H54 (cell line): ENCODE data around the gene CAVIN3.

Source experiments
- DNase-seq: peaks from one replicate; pipeline ENCODE4 v3.0.0; 2011; ENCODE audit warnings: low spot score, mixed read lengths; ENCODE audit not compliant: insufficient read length
- FAIRE-seq: peaks from 3 replicates; lab custom pipeline; 2011; peaks lifted over from hg19 to GRCh38; lab: Jason Lieb, UNC
- POLR2A ChIP-seq: IDR thresholded peaks from 2 replicates; pipeline ENCODE4 v1.6.1; 2011; ENCODE audit warnings: low read depth, mild to moderate bottlenecking, low read length

Gene CAVIN3, protein sequence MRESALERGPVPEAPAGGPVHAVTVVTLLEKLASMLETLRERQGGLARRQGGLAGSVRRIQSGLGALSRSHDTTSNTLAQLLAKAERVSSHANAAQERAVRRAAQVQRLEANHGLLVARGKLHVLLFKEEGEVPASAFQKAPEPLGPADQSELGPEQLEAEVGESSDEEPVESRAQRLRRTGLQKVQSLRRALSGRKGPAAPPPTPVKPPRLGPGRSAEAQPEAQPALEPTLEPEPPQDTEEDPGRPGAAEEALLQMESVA

DNA sequence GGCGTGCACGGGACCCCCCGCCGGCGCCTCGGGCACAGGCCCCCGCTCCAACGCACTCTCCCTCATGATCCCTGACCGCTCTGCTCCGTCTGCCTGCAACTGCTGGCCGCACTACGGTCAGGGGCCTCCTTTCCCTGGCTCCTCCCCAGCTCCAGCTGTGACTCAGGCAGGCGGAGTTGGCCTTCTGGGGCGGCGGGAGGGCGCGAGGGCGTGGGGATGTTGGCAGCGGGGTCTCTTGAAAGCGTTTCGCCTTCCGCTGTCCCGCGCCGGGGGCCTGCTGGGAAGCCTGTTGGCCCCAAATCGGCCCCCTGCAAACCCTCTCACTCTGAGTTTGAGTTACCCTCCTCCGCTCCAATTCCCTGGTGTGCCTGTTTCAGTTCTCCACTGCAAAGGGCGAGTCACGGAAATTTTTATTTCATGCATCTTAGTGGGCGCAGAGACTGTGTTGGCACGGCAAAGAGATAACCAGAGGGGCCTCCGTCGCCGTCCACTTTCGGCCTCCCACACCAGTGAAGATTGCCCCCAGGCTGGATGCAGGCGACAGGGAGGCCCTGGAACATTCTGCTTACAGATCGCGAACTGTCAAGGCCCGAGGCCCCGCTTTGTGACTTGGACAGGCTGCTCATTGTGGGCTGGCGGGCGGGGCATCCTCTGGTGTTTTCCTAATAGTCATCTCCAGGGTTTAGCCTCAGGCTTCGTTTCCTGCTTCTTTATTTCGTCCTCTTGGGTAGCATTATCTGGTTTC, at the start of gene CAVIN3:
CAVIN3 (minus strand) TSS at position 91 of the 745 bp plus-strand sequence; CDS start at position 66, 25 bp downstream.
- no peak for FAIRE-seq
- TF ChIP-seq POLR2A: no peak
- no peak for DNase-seq

DNA sequence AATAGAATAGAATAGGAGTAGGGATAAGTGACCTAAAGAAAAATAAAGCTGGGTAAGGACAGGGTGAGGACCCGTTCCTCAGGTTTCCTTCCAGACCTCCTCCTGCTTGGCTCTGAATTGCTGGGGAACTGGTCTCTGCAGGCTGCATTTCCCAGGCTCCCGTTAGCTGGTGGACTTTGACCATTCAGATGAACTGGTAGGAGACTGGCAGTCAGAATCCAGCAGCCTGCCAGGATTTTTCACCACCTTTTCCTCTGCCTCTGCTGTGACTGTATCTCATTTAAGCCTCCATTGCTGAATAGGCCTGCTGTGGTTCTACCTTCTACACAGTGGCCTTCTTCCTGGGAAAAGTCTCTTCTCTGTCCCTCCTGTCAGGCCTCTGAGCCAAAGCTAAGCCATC, 45.4 kb upstream of the CAVIN3 start:
- DNase-seq (no peak), FAIRE-seq (no peak)
- TF ChIP-seq POLR2A: no peak

DNA sequence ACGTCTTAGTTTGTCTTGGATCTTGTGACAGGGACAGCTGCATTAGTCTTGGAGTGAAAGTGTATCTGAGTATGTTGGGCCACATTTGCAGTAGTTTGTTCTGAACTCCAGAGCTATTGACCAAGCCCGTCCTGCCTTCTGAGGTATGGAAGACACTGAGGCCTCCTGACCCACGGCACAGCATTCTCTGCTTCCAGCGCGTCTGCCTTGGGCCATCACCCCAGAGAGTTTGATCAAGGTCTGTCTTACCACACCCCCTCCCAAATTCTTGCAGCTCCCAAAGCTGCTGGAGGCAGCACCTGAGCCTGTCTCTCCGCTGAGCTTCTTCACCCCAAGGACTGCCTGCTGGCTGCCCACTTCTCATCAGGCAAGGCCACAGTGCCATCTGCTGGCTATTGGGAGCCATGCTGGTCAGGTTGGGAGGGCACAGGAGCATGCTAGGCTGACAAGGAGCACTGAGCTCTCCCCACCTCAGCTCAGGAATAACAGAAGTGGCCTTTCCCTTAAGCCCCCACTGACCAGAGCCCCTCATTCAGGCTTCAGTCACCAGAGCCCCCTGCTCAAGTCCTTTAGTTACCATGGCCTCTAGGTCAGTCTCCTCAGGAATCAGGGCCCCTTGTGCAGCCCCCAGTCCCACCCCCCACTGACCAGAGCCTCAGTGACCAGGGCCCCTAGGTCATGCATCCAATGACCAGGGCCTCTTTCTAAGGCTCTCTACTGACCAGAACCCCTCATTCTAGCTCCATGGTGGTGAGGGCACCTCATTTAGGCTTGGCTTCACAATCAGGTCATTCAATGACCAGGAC, 42.8 kb upstream of the CAVIN3 start:
- TF ChIP-seq POLR2A: no peak
- FAIRE-seq (peak; percentile 84), DNase-seq (peak; percentile 84)

DNA sequence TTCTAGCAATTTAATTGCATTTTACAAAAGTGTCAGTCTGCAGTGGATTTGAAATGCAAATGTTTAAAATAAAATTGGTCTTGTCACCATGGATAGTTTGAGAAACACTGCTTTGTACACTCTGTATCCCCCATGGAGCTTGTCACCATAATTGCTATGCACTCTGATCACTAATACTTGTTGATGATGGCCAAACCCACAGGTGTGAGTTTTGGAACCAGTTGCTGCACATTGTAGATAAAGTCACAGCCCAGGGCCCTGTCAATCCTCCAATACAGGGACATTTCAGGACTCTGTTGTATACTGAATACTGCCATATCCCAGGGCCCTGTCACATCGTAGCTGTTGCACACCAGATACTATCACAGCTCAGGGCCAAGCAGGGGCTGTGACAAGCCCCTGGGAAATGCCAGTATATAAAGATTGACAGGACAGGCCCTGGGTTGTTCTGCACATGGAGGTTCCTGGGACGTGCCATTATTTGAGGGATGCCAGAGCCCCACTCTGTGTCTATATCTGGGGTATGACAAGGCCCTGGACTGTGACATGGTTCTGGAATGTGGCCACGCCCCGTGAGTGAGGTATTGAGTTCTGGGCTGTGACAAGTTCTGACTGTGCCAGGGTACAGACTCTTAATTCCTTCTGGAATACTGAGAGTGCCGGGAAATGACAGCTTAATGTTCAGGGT, 42.0 kb upstream of the CAVIN3 start:
- DNase-seq (no peak), FAIRE-seq (no peak)
- no peak for TF ChIP-seq POLR2A

DNA sequence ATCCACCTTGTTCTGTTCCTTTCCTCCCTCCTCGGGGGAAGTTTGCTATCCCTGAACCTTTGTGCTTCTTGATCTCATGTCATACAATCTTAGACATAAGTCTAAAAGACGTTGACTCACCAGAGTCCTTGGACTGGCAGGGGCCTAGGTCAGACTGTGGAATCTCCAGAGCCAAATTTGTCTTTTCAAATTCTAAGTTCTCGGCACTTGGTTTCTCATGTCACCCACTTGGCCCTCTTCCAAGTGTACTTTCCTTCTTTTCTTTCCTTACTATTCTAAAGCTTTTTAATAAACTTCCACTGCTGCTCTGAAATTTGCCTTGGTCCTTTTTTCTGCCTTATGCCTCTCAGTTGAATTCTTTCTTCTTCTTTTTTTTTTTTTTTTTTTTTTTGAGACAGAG, 39.9 kb upstream of the CAVIN3 start:
- FAIRE-seq: no peak
- no peak for DNase-seq
- no peak for TF ChIP-seq POLR2A

DNA sequence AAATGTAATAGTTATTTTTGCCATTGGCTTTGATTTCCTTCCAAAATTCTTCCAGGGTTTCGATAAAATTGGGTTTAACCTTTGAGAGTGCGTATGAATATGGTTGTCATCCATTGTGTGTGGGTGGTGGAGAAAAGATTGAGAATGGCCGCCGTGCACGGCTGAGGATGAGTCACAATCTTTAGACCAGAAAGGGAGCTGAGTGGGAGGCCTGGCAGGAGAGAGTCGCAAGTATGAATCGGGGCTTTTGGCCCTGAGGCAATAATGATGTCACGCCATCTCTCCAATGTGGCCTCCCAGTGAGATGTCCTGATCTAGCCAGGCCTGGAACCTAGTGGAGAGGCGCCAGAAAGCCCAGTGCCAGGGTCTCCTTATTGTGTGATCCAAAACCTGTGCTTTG, 36.9 kb upstream of the CAVIN3 start:
- TF ChIP-seq POLR2A: no peak
- peak; percentile 75 for FAIRE-seq
- peak; percentile 75 for DNase-seq

DNA sequence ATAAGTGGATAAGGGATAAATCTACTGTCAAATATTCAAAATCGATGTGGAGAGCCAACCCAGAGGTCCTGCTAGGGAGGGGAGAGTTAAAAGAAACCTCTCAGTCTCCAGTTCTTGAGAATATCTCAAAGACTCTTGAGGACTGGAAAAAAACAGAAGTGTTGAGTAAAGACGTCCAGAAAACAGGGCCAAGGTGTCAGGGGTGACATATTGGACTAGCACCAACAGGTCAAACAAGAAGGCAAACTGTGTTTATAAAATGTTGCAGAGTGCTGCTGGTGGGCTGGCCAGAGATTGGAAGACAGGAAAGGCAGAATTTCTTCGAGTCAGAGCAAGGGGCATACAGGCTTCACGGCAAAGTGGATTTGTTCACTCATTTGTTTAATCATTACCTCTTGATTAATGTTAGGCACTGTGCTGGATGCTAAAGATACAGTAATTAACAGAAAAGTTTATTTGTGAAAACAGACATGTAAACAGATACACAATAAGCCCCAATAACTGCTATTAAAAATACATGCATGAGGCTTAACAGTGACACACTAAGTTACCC, 36.3 kb upstream of the CAVIN3 start:
- no peak for TF ChIP-seq POLR2A
- DNase-seq: no peak
- FAIRE-seq: no peak

DNA sequence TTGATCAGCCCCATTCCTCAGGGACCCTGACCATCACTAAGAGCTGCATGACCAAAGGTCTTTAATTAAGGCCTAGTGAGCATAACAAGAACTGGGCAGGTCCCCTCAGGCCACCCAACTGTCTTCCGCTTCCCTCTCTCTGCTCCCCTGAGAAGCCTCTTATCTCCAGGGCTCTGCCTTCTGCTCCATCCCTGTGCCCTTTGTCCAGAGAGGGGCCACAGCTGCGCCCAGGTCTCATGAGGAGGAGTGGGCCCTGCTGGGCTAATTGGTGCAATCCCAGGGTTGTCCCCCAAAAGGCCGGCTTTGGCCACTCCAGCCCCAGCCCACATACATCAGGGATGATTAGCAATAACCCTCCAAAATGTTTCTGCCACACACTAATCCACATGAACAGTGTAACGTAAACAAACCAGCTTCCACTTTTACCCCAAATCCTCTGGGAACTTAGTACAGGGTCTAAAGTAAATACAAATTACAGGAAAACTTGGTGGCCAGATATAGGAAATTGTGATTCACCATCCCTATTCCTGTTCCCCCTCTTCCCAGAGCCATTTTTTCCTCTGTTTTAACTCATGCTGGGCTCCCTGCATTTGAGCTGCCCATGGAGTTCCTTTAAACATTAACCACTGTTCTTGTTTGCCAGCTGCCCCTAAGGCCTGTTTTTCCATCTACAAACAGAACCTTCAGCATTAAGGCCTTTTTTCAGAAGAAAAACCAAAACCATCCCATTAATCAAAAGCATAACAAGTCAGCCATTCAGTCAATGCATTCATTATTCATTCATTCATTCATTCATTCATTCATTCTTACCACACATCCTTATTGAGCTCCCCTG, 34.6 kb upstream of the CAVIN3 start:
- FAIRE-seq (no peak), DNase-seq (no peak)
- TF ChIP-seq POLR2A: no peak

DNA sequence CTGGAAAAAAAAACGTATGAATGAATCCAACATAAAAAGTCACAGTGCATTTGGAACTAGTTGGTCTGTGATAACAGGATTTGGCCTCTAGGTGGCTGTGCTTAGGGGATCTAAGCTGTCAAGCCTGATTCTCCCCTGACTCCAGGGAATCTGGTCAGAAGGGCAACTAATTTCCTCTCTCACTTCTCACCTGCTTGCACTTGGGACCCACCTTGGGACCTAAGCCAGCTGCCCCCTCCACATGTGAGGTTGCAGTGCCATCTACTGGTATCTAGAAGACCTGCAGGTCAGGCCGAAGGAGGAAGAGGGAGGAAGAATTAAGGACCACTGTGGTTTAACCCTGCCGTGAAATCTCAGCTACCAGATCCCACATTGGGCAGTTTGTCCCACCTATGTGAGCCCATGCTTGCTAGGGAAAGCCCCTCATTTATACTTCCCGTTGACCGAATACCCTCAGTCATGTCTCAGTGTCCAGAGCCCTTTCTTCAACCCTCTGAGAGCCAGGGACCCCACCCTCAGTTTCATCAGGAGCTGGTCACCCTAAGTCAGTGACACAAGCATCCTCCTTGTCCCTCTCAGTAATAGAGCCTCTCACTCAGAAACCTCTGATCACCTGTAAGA, 33.2 kb upstream of the CAVIN3 start:
- TF ChIP-seq POLR2A: no peak
- peak; percentile 80 for FAIRE-seq
- peak; percentile 33 for DNase-seq

DNA sequence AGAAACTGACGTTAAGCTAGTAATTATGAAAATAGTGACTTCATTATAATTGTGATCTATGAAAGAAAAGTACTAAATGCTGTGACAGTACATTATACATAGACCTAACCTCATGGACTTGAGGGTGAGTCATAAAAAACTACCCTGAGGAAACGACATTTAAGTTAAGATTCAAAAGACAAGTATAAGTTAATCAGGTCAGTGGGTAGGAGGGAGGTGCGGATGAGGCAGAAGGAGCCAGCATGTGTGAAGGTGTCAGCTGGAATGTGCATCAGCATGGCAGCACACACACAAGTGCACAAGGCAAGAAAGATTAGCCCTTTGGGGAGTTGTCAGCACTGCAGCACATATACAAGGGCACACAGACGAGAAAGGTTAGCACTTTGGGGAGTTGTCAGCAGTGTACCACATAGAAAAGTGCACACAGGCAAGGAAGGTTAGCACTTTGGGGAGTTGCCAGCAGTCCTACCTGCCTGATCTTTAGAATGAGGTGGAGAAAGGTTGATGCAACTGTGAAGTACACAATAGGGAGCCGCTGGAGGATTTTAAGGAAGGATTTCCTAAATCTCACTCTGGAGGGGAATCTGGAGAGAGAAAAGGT, 31.6 kb upstream of the CAVIN3 start:
- FAIRE-seq (no peak), DNase-seq (no peak)
- TF ChIP-seq POLR2A: no peak

DNA sequence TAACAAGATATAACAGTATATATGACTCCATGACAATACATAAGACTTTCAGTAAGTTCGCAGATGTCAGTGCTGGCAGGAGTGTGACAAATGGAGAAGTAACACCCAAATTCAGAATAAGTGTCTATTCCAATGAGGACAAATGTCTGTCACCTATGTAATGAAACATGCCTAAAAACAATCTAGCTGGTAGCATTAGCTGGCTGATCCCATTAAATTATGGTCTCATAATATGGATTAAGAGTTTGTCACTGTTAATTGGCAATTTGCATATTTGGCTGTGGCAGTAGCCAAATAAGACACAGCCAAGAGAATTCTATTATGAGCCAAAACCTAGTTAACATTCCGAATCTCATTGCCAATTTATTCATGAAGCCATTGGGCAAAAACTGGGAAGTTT, 30.2 kb upstream of the CAVIN3 start:
- DNase-seq (no peak), FAIRE-seq (no peak)
- TF ChIP-seq POLR2A: no peak

DNA sequence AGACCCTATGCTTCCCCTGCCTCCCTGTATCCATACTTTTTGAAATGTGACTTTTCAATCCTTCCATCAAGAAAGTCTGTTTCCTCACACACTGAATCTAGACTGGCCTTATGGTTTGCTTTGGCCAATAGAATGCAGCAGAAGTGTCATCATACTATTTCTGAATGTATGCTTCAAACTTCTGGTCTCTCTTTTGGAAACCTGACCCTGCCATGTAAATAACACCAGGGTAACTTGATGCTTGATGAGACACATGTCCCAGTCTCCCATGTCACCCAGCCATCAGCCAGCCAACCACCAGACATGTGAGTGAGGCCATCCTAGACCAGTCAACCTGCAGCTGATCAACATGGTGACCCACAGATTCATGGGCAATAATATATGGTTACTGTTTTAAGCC, 29.7 kb upstream of the CAVIN3 start:
- FAIRE-seq: no peak
- DNase-seq: no peak
- no peak for TF ChIP-seq POLR2A

DNA sequence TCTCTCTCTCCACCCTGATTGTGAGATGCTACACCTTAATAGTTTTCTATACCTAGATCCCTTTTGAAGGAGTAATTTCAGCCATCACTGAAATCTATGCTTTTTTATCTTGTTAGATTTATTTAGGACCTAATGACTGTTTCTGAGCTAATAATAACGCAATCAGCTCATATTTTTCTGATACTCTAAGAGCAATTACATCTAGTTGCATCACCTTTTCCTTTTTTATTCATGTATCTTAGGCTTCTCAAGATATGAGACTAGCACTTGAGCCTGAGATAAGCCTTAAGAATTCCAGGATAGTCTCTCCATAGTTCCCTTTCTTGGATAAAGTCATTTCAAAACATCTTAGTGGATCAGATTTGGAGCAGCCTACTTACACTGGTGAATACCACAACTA, 25.1 kb upstream of the CAVIN3 start:
- DNase-seq (no peak), FAIRE-seq (no peak)
- TF ChIP-seq POLR2A: no peak
